Measurements from ENCODE around the gene TIMM22. TPM values are rescaled to one million over a fixed set of nuclear protein-coding genes. Genes with fewer than 3 reads are reported as not detected.

Gene TIMM22
- total and polyA plus RNA-seq, 2 of the 13 experiments (the other 11 are each of a cell fraction or from before 2014, with no cell fraction given), result 6.2 to 15.5 TPM

- TF ChIP-seq ZNF362 (CRISPR knock-in tag; IDR thresholded peaks at IDR 0.05; ENCODE audit: borderline replicate concordance) (no peak; the same call in 1 of the 2 replicates), PHF8 (CRISPR knock-in tag; IDR thresholded peaks at IDR 0.05) (peak; percentile 97), ZFP36L1 (CRISPR knock-in tag; IDR thresholded peaks at IDR 0.05) (peak; percentile 82; the same call in 1 of the 2 replicates), HNRNPLL (IDR thresholded peaks at IDR 0.05; ENCODE audit: low read depth, low read length, poor library complexity, severe bottlenecking) (peak; percentile 79), ZNF607 (CRISPR knock-in tag; IDR thresholded peaks at IDR 0.05; ENCODE audit: borderline replicate concordance) (peak; percentile 34), ZBTB8A (CRISPR knock-in tag; IDR thresholded peaks at IDR 0.05; ENCODE audit: borderline replicate concordance, low read depth) (no peak), ZNF772 (CRISPR knock-in tag; IDR thresholded peaks at IDR 0.05) (peak; percentile 84), IKZF5 (CRISPR knock-in tag; IDR thresholded peaks at IDR 0.05) (peak; percentile 75), MTF1 (CRISPR knock-in tag; IDR thresholded peaks at IDR 0.05) (no peak), ZSCAN12 (CRISPR knock-in tag; IDR thresholded peaks at IDR 0.05) (no peak; the same call in 1 of the 2 replicates), ARID2 (CRISPR knock-in tag; IDR thresholded peaks at IDR 0.05; ENCODE audit: borderline replicate concordance) (no peak; the same call in 1 of the 2 replicates), SRSF4 (IDR thresholded peaks at IDR 0.05; ENCODE audit: low read depth, low read length, poor library complexity, severe bottlenecking) (no peak), ARNTL (CRISPR knock-in tag; IDR thresholded peaks at IDR 0.05) (peak; percentile 98), ELF1 (CRISPR knock-in tag; IDR thresholded peaks at IDR 0.05) (peak; percentile 79), TCF12 (IDR thresholded peaks at IDR 0.05) (no peak), TCF12 (CRISPR knock-in tag; IDR thresholded peaks at IDR 0.05) (no peak; the same call in 1 of the 2 replicates), RFXANK (CRISPR knock-in tag; IDR thresholded peaks at IDR 0.05) (0 out of 2 replicates have a peak, but pooled peaks have one; percentile 20), ZFP91 (CRISPR knock-in tag; IDR thresholded peaks at IDR 0.05; ENCODE audit: borderline replicate concordance) (peak; percentile 95), SALL2 (CRISPR knock-in tag; IDR thresholded peaks at IDR 0.05) (peak; percentile 94; the same call in 1 of the 2 replicates), SIX4 (CRISPR knock-in tag; IDR thresholded peaks at IDR 0.05) (peak; percentile 86), ZNF747 (CRISPR knock-in tag; IDR thresholded peaks at IDR 0.05; ENCODE audit: borderline replicate concordance) (peak; percentile 96; the same call in 1 of the 2 replicates), HOXA7 (CRISPR knock-in tag; IDR thresholded peaks at IDR 0.05) (no peak), TCF7 (IDR thresholded peaks at IDR 0.05; ENCODE audit: low read depth) (no peak), SMAD1 (CRISPR knock-in tag; IDR thresholded peaks at IDR 0.05; ENCODE audit: borderline replicate concordance, low read depth) (0 out of 2 replicates have a peak, but pooled peaks have one; percentile 79), MTA3 (CRISPR knock-in tag; IDR thresholded peaks at IDR 0.05) (0 out of 2 replicates have a peak, but pooled peaks have one; percentile 15), NCOA2 (CRISPR knock-in tag; IDR thresholded peaks at IDR 0.05) (peak; percentile 31), ZNF441 (CRISPR knock-in tag; IDR thresholded peaks at IDR 0.05; ENCODE audit: borderline replicate concordance) (peak; percentile 48; the same call in 1 of the 2 replicates), HHEX (CRISPR knock-in tag; IDR thresholded peaks at IDR 0.05) (0 out of 2 replicates have a peak, but pooled peaks have one; percentile 8)
Measured at GRCh38 chr17:996554-997344, at the start of gene TIMM22 (continued).
